Measurements from ENCODE around the gene CASP7. TPM values are rescaled to one million over a fixed set of nuclear protein-coding genes. Genes with fewer than 3 reads are reported as not detected.

Gene CASP7
- 35.0 to 42.5 TPM (median 36.9 TPM) in 5 replicates for total RNA-seq (2022; extraction: Qiagen RNA extraction; ENCODE audit: low read depth)

GRCh38 chr10:113679463-113680189, at the start of gene CASP7:
CASP7 (plus strand) TSS chr10:113679912; CDS start chr10:113697494, 17,582 bp downstream.

GRCh38 chr10:113663908-113664307, 15.8 kb upstream of the CASP7 start, which contains the start of gene NRAP:
NRAP (minus strand) TSS chr10:113664041; CDS start chr10:113663882, 159 bp downstream.

GRCh38 chr10:113751181-113751732, 71.5 kb downstream of the CASP7 start, which contains the start of gene PLEKHS1:
PLEKHS1 (plus strand) TSS chr10:113751682; CDS start chr10:113755278, 3,596 bp downstream.

Other genes starting within 250 kb of the CASP7 start
- gene HABP2, start 126.9 kb upstream of the CASP7 start, total RNA-seq (2022; extraction: Qiagen RNA extraction; ENCODE audit: low read depth) = 0.05 to 0.21 TPM (median 0.09 TPM) in 5 replicates
- gene NRAP, start 15.9 kb upstream of the CASP7 start, total RNA-seq (2022; extraction: Qiagen RNA extraction; ENCODE audit: low read depth) = not detected in 5 replicates
- gene PLEKHS1, start 71.8 kb downstream of the CASP7 start, total RNA-seq (2022; extraction: Qiagen RNA extraction; ENCODE audit: low read depth) = 0.03 to 0.14 TPM (median 0.07 TPM) in 3 of 5 replicates, not detected in the others
- gene DCLRE1A, start 174.2 kb downstream of the CASP7 start, total RNA-seq (2022; extraction: Qiagen RNA extraction; ENCODE audit: low read depth) = 6.5 to 11.1 TPM (median 9.4 TPM) in 5 replicates
- 5.0 to 7.4 TPM (median 6.3 TPM) in 5 replicates for gene NHLRC2, start 174.7 kb downstream of the CASP7 start, total RNA-seq (2022; extraction: Qiagen RNA extraction; ENCODE audit: low read depth)

All from A549 treated with RU486 at 1 μM for 4 hours (cell line).